Measurements from ENCODE around the gene BTG3. TPM values are rescaled to one million over a fixed set of nuclear protein-coding genes. Genes with fewer than 3 reads are reported as not detected.

BTG3 gene
- polyA plus RNA-seq, 1 donor from 2014 or later = 38.5 TPM

DNA sequence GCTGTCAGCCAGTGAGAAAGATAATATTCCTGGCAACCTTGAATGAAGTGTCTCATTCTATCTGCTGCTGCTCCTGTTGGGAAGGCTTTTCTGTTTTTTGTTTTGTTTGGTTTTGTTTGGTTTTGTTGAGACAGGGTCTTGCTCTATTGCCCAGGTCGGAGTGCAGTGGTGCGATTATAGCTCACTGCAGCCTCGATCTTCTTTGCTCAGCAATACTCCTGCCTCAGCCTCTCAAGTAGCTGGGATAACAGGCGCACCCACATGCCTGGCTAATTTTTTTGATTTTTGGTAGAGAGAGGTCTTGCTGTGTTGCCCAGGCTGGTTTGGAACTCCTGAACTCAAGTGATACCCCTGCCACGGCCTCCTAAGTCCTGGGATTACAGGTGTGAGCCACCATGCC, 37.6 kb downstream of the BTG3 start:
- TF ChIP-seq POLR2AphosphoS5 (IDR thresholded peaks at IDR 0.05) = no peak
- TF ChIP-seq TAF1 (IDR thresholded peaks at IDR 0.05; ENCODE audit: low read depth) = no peak
- TF ChIP-seq EZH2 (IDR thresholded peaks at IDR 0.05; ENCODE audit: borderline replicate concordance, insufficient read depth, low read length, poor library complexity, severe bottlenecking) = no peak
- no peak for TF ChIP-seq CTCF (IDR thresholded peaks at IDR 0.05; ENCODE audit: poor library complexity, severe bottlenecking)
- TF ChIP-seq, protein P1, sequence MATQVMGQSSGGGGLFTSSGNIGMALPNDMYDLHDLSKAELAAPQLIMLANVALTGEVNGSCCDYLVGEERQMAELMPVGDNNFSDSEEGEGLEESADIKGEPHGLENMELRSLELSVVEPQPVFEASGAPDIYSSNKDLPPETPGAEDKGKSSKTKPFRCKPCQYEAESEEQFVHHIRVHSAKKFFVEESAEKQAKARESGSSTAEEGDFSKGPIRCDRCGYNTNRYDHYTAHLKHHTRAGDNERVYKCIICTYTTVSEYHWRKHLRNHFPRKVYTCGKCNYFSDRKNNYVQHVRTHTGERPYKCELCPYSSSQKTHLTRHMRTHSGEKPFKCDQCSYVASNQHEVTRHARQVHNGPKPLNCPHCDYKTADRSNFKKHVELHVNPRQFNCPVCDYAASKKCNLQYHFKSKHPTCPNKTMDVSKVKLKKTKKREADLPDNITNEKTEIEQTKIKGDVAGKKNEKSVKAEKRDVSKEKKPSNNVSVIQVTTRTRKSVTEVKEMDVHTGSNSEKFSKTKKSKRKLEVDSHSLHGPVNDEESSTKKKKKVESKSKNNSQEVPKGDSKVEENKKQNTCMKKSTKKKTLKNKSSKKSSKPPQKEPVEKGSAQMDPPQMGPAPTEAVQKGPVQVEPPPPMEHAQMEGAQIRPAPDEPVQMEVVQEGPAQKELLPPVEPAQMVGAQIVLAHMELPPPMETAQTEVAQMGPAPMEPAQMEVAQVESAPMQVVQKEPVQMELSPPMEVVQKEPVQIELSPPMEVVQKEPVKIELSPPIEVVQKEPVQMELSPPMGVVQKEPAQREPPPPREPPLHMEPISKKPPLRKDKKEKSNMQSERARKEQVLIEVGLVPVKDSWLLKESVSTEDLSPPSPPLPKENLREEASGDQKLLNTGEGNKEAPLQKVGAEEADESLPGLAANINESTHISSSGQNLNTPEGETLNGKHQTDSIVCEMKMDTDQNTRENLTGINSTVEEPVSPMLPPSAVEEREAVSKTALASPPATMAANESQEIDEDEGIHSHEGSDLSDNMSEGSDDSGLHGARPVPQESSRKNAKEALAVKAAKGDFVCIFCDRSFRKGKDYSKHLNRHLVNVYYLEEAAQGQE (IDR thresholded peaks at IDR 0.05; ENCODE audit: borderline replicate concordance) = no peak
- no peak for TF ChIP-seq MXI1 (conservative IDR thresholded peaks at IDR 0.05; ENCODE audit: poor library complexity, severe bottlenecking)
- TF ChIP-seq EP300 (conservative IDR thresholded peaks at IDR 0.05; ENCODE audit: poor library complexity, severe bottlenecking) = no peak
- no peak for TF ChIP-seq RAD21 (conservative IDR thresholded peaks at IDR 0.05)
- H3K27me3 ChIP-seq (ENCODE audit: insufficient read depth, low read depth, low read length) = no peaks in the 10 kb centered on the region
- no peak overlapping the region for H3K4me2 ChIP-seq (ENCODE audit: low read length)
- no peaks in the 10 kb centered on the region for H3K79me2 ChIP-seq (replicated peaks; ENCODE audit: insufficient read depth, low read length)
- H3F3A ChIP-seq (ENCODE audit: insufficient read depth, low read length, poor library complexity, severe bottlenecking) = no peaks in the 10 kb centered on the region
- no peaks in the 10 kb centered on the region for H3K9me3 ChIP-seq (ENCODE audit: low read length)
- no peaks in the 10 kb centered on the region for H4K20me1 ChIP-seq (ENCODE audit: insufficient read depth)
- H2AFZ ChIP-seq (ENCODE audit: low read depth, low read length) = no peak overlapping the region
- H3K9me2 ChIP-seq (ENCODE audit: insufficient read depth, low read length) = no peaks in the 10 kb centered on the region
- no peak overlapping the region for H3K9ac ChIP-seq (ENCODE audit: low read length)
- no peaks in the 10 kb centered on the region for H3K36me3 ChIP-seq (ENCODE audit: insufficient read depth, low read length)
- H3K4me3 ChIP-seq (ENCODE audit: low read length) = no peak overlapping the region
- no peak overlapping the region for H3K27ac ChIP-seq (ENCODE audit: low read length)

- Histone ChIP-seq H3K79me2 (replicated peaks; ENCODE audit: insufficient read depth, low read length) (no peaks in the 10 kb centered on the region), H2AFZ (ENCODE audit: low read depth, low read length) (no peak overlapping the region), H3K9me3 (ENCODE audit: low read length) (no peaks in the 10 kb centered on the region), H3K27ac (ENCODE audit: low read length) (no peak overlapping the region), H4K20me1 (ENCODE audit: insufficient read depth) (no peaks in the 10 kb centered on the region), H3F3A (ENCODE audit: insufficient read depth, low read length, poor library complexity, severe bottlenecking) (no peaks in the 10 kb centered on the region), H3K27me3 (ENCODE audit: insufficient read depth, low read depth, low read length) (no peaks in the 10 kb centered on the region), H3K4me3 (ENCODE audit: low read length) (no peak overlapping the region), H3K36me3 (ENCODE audit: insufficient read depth, low read length) (no peaks in the 10 kb centered on the region), H3K9ac (ENCODE audit: low read length) (no peak overlapping the region), H3K9me2 (ENCODE audit: insufficient read depth, low read length) (no peaks in the 10 kb centered on the region), H3K4me2 (ENCODE audit: low read length) (no peak overlapping the region)
- TF ChIP-seq, protein P1 (IDR thresholded peaks at IDR 0.05; ENCODE audit: borderline replicate concordance) = no peak
These were observed 40.3 kb downstream of the BTG3 start for GRCh38 chr21:17572431-17572830.

Data from neural cell (in vitro differentiated cells).